Fibroblast of lung (primary cell): ENCODE results near the gene MBD5.

ENCODE experiments used
- CTCF ChIP-seq, 2 donors: IDR thresholded peaks in 1 of 2; conservative IDR thresholded peaks in 1 of 2; 1 replicate in 1 of 2; 2 replicates in 1 of 2; pipeline ENCODE4 v1.5.1; 2011 to 2012; ENCODE audit warnings: low read length in 2 of 2, control low read depth in 1 of 2, inconsistent platforms in 1 of 2, low read depth in 1 of 2, mild to moderate bottlenecking in 1 of 2
- EZH2 ChIP-seq: IDR thresholded peaks from 2 replicates; pipeline ENCODE4 v1.5.1; 2012; ENCODE audit warnings: low read length, control low read depth, mild to moderate bottlenecking; ENCODE audit errors: missing control alignments

GRCh38 chr2:148521181-148521580 lies 500.3 kb downstream of the MBD5 start:
- no peak for TF ChIP-seq CTCF (conservative IDR thresholded peaks at IDR 0.05 in 1 of 2, IDR thresholded peaks at IDR 0.05 in 1 of 2; ENCODE audit: low read depth in 1 of 2, low read length in 2 of 2)
- TF ChIP-seq EZH2 = no peak
